ENCODE results near the gene PSMB1.

DNA sequence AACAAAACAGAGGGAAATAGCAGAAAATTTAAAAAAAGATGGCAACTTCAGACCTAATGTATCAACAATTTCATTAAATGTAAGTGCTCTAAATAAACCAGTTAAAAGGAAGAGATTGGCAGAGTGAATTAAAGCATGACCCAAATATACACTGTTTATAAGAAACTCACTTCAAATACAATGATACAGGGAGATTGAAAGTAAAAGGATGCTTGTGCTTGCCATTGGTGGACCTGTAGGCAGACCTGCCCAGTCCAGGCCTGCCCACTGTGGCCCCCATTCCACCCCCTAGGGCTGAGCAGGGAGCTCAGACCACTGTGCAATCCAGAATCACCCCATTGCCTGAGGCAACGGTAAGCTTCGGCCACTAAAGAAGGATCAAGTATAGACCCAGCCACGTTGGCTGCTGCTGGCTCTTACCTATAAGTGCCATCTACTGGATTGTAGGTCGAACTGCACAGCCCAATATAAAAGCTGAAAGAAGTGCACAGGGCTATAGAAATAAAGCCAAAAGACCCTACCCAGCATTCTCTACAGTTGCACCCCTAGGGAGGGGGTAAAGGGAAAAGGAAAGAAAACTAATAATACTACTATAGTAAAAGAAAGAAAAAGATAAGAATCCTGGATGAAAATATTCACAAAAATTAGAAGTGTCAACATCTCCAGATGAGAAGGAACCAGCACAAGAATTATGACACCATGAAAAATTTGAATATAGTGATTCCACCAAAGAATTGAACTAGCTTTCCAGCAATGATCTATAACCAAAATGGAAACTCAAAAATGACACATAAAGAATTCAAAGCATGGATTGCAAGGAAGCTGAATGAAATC, 36.1 kb downstream of the PSMB1 start:
- no peak for TF ChIP-seq EZH2 (IDR thresholded peaks at IDR 0.05; ENCODE audit: borderline replicate concordance, insufficient read depth, low read depth, low read length, poor library complexity, severe bottlenecking)
- TF ChIP-seq, protein P1, sequence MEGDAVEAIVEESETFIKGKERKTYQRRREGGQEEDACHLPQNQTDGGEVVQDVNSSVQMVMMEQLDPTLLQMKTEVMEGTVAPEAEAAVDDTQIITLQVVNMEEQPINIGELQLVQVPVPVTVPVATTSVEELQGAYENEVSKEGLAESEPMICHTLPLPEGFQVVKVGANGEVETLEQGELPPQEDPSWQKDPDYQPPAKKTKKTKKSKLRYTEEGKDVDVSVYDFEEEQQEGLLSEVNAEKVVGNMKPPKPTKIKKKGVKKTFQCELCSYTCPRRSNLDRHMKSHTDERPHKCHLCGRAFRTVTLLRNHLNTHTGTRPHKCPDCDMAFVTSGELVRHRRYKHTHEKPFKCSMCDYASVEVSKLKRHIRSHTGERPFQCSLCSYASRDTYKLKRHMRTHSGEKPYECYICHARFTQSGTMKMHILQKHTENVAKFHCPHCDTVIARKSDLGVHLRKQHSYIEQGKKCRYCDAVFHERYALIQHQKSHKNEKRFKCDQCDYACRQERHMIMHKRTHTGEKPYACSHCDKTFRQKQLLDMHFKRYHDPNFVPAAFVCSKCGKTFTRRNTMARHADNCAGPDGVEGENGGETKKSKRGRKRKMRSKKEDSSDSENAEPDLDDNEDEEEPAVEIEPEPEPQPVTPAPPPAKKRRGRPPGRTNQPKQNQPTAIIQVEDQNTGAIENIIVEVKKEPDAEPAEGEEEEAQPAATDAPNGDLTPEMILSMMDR (IDR thresholded peaks at IDR 0.05), result peak; percentile 85
